ENCODE results near the gene KIAA1328. TPM values are rescaled to one million over a fixed set of nuclear protein-coding genes. Genes with fewer than 3 reads are reported as not detected.

The KIAA1328 gene
- total and polyA plus RNA-seq, 4 donors: 0.95 to 7.4 (median 2.9) TPM

DNA sequence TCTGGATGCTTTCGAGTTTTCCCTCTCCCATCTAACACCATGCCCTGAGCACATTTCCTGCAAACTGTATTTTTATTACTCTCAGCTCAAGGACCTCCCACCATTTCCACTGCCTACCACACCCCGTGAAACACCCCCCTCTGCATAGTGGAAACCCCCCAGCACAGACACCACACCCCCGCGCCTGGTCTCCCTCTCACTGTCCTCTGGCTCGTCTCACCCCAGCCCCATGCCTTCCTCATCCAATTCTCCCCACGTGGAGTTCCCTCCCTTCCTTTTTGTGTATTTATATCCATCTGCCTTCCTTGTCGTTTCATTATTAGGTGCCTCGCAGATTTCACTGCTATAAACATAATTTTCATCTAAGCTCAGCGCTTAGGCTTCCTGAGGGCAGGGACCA, 429.2 kb downstream of the KIAA1328 start (continued):
- TF ChIP-seq, protein P1, sequence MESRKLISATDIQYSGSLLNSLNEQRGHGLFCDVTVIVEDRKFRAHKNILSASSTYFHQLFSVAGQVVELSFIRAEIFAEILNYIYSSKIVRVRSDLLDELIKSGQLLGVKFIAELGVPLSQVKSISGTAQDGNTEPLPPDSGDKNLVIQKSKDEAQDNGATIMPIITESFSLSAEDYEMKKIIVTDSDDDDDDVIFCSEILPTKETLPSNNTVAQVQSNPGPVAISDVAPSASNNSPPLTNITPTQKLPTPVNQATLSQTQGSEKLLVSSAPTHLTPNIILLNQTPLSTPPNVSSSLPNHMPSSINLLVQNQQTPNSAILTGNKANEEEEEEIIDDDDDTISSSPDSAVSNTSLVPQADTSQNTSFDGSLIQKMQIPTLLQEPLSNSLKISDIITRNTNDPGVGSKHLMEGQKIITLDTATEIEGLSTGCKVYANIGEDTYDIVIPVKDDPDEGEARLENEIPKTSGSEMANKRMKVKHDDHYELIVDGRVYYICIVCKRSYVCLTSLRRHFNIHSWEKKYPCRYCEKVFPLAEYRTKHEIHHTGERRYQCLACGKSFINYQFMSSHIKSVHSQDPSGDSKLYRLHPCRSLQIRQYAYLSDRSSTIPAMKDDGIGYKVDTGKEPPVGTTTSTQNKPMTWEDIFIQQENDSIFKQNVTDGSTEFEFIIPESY (IDR thresholded peaks at IDR 0.05): no peak
- TF ChIP-seq TAF1 (conservative IDR thresholded peaks at IDR 0.05): no peak
- TF ChIP-seq, protein P2, sequence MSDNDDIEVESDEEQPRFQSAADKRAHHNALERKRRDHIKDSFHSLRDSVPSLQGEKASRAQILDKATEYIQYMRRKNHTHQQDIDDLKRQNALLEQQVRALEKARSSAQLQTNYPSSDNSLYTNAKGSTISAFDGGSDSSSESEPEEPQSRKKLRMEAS (IDR thresholded peaks at IDR 0.05): no peak
- no peak for TF ChIP-seq SP1 (IDR thresholded peaks at IDR 0.05)

DNA sequence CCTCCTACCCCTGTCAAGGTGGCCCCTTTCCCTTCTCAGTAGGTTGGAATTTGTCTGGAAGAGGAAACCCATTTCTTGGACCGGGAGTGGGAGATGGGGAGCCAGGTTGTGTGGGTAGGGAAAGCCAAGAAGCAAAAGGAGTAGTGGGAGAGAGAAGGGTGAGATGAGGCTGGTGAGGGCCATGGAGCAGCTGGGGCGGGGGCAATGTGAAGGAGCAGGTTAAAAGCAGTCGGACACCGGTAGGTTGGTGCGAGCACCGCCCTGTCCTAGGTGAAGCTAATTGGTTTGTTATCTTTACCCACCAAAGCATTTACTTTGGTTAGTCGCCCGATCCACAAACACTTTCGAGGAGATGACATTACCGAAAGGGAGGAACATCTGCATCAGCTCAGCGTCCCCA, 429.9 kb downstream of the KIAA1328 start:
- WGBS: 37% methylated on average over 11 of the region's 11 CpGs

More for the DNA sequence above, 429.9 kb downstream of the KIAA1328 start:
- no peak for TF ChIP-seq TAF1 (conservative IDR thresholded peaks at IDR 0.05)
- TF ChIP-seq GABPA (IDR thresholded peaks at IDR 0.05 in 1 of 2, conservative IDR thresholded peaks at IDR 0.05 in 1 of 2): no peak
- TF ChIP-seq, protein P3, sequence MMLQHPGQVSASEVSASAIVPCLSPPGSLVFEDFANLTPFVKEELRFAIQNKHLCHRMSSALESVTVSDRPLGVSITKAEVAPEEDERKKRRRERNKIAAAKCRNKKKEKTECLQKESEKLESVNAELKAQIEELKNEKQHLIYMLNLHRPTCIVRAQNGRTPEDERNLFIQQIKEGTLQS (IDR thresholded peaks at IDR 0.05): no peak
- no peak for TF ChIP-seq YY1 (IDR thresholded peaks at IDR 0.05)
- no peak for TF ChIP-seq NR2F2 (IDR thresholded peaks at IDR 0.05)
- no peak for TF ChIP-seq RXRA (IDR thresholded peaks at IDR 0.05)
- TF ChIP-seq RAD21 (IDR thresholded peaks at IDR 0.05): no peak
- no peak for TF ChIP-seq SP1 (IDR thresholded peaks at IDR 0.05)
- TF ChIP-seq, protein P2 (IDR thresholded peaks at IDR 0.05): no peak
- TF ChIP-seq, protein P4, sequence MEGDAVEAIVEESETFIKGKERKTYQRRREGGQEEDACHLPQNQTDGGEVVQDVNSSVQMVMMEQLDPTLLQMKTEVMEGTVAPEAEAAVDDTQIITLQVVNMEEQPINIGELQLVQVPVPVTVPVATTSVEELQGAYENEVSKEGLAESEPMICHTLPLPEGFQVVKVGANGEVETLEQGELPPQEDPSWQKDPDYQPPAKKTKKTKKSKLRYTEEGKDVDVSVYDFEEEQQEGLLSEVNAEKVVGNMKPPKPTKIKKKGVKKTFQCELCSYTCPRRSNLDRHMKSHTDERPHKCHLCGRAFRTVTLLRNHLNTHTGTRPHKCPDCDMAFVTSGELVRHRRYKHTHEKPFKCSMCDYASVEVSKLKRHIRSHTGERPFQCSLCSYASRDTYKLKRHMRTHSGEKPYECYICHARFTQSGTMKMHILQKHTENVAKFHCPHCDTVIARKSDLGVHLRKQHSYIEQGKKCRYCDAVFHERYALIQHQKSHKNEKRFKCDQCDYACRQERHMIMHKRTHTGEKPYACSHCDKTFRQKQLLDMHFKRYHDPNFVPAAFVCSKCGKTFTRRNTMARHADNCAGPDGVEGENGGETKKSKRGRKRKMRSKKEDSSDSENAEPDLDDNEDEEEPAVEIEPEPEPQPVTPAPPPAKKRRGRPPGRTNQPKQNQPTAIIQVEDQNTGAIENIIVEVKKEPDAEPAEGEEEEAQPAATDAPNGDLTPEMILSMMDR (IDR thresholded peaks at IDR 0.05; ENCODE audit: low read depth, low read length, missing input control): no peak
- TF ChIP-seq FOXA1 (IDR thresholded peaks at IDR 0.05): no peak
- TF ChIP-seq, protein P5, sequence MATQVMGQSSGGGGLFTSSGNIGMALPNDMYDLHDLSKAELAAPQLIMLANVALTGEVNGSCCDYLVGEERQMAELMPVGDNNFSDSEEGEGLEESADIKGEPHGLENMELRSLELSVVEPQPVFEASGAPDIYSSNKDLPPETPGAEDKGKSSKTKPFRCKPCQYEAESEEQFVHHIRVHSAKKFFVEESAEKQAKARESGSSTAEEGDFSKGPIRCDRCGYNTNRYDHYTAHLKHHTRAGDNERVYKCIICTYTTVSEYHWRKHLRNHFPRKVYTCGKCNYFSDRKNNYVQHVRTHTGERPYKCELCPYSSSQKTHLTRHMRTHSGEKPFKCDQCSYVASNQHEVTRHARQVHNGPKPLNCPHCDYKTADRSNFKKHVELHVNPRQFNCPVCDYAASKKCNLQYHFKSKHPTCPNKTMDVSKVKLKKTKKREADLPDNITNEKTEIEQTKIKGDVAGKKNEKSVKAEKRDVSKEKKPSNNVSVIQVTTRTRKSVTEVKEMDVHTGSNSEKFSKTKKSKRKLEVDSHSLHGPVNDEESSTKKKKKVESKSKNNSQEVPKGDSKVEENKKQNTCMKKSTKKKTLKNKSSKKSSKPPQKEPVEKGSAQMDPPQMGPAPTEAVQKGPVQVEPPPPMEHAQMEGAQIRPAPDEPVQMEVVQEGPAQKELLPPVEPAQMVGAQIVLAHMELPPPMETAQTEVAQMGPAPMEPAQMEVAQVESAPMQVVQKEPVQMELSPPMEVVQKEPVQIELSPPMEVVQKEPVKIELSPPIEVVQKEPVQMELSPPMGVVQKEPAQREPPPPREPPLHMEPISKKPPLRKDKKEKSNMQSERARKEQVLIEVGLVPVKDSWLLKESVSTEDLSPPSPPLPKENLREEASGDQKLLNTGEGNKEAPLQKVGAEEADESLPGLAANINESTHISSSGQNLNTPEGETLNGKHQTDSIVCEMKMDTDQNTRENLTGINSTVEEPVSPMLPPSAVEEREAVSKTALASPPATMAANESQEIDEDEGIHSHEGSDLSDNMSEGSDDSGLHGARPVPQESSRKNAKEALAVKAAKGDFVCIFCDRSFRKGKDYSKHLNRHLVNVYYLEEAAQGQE (IDR thresholded peaks at IDR 0.05): no peak
- no peak for TF ChIP-seq HNF4A (conservative IDR thresholded peaks at IDR 0.05)
- TF ChIP-seq JUND (IDR thresholded peaks at IDR 0.05): no peak
- no peak for TF ChIP-seq EGR1 (IDR thresholded peaks at IDR 0.05; ENCODE audit: low read depth in 2 of 2)
- no peak for TF ChIP-seq FOXA2 (IDR thresholded peaks at IDR 0.05)
- TF ChIP-seq, protein P1 (IDR thresholded peaks at IDR 0.05): no peak
- no peaks in the 10 kb centered on the region for H3K36me3 ChIP-seq (ENCODE audit: control insufficient read depth in 4 of 4, insufficient read depth in 3 of 4, low read depth in 1 of 4, low read length in 3 of 4)
- no peaks in the 10 kb centered on the region for H3K9me3 ChIP-seq (ENCODE audit: control insufficient read depth in 4 of 4, low read length in 3 of 4)
- no peak for DNase-seq (ENCODE audit: low spot score)
- peaks cover 0 to 5% (median 3%) of the 10 kb centered on the region in 4 donors for H3K4me1 ChIP-seq (ENCODE audit: control insufficient read depth in 4 of 4, insufficient read depth in 4 of 4, low read length in 3 of 4)
- peaks cover 0 to 3% (median 3%) of the 10 kb centered on the region in 4 donors for H3K27me3 ChIP-seq (ENCODE audit: control insufficient read depth in 4 of 4, insufficient read depth in 4 of 4, low read length in 3 of 4)
- no peak overlapping the region for H3K4me3 ChIP-seq (ENCODE audit: low read depth in 1 of 3, low read length in 3 of 3)
- no peak overlapping the region for H3K9ac ChIP-seq (ENCODE audit: low read depth in 1 of 2, low read length in 2 of 2)
- H3K27ac ChIP-seq (ENCODE audit: low read depth in 1 of 2, low read length in 2 of 2): no peak overlapping the region
